PFSK-1 (cell line): ENCODE measurements around the gene RBM6.

Source experiments
- FOXP2 ChIP-seq: optimal IDR thresholded peaks from 2 replicates; pipeline ENCODE3; 2011; ENCODE audit warnings: borderline replicate concordance, control low read depth, inconsistent platforms; ENCODE audit not compliant: insufficient read depth; ENCODE audit errors: extremely low read length, extremely low read depth
- POLR2AphosphoS5 ChIP-seq: IDR thresholded peaks from 2 replicates; pipeline ENCODE4 v1.6.1; 2012; ENCODE audit warnings: low read depth, mild to moderate bottlenecking, control low read depth, low read length, moderate library complexity
- SIN3A ChIP-seq: IDR thresholded peaks from 2 replicates; pipeline ENCODE4 v1.6.1; 2012; ENCODE audit warnings: mild to moderate bottlenecking, low read length, moderate library complexity, borderline replicate concordance; ENCODE audit not compliant: insufficient read depth
- TAF1 ChIP-seq: IDR thresholded peaks from 2 replicates; pipeline ENCODE4 v1.6.1; 2012; ENCODE audit warnings: low read length, control low read depth, borderline replicate concordance; ENCODE audit not compliant: insufficient read depth
- TF ChIP-seq, protein P1 (sequence below), 2 experiments: IDR thresholded peaks; 2 replicates each; pipeline versions ENCODE4 v1.6.1 to v1.8.0; 2011 to 2012; ENCODE audit warnings: low read depth in 2 of 2, low read length in 2 of 2, control low read depth in 1 of 2, inconsistent platforms in 1 of 2, mild to moderate bottlenecking in 1 of 2, moderate library complexity in 1 of 2; ENCODE audit not compliant: insufficient read depth in 1 of 2

RBM6 gene

GRCh38 chr3:50001511-50001910 is 61.6 kb downstream of the RBM6 start:
- TF ChIP-seq FOXP2: no peak
- TF ChIP-seq, protein P1, sequence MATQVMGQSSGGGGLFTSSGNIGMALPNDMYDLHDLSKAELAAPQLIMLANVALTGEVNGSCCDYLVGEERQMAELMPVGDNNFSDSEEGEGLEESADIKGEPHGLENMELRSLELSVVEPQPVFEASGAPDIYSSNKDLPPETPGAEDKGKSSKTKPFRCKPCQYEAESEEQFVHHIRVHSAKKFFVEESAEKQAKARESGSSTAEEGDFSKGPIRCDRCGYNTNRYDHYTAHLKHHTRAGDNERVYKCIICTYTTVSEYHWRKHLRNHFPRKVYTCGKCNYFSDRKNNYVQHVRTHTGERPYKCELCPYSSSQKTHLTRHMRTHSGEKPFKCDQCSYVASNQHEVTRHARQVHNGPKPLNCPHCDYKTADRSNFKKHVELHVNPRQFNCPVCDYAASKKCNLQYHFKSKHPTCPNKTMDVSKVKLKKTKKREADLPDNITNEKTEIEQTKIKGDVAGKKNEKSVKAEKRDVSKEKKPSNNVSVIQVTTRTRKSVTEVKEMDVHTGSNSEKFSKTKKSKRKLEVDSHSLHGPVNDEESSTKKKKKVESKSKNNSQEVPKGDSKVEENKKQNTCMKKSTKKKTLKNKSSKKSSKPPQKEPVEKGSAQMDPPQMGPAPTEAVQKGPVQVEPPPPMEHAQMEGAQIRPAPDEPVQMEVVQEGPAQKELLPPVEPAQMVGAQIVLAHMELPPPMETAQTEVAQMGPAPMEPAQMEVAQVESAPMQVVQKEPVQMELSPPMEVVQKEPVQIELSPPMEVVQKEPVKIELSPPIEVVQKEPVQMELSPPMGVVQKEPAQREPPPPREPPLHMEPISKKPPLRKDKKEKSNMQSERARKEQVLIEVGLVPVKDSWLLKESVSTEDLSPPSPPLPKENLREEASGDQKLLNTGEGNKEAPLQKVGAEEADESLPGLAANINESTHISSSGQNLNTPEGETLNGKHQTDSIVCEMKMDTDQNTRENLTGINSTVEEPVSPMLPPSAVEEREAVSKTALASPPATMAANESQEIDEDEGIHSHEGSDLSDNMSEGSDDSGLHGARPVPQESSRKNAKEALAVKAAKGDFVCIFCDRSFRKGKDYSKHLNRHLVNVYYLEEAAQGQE (IDR thresholded peaks at IDR 0.05; ENCODE audit: insufficient read depth in 1 of 2, low read depth in 2 of 2, low read length in 2 of 2): no peak
- no peak for TF ChIP-seq SIN3A
- TF ChIP-seq TAF1: no peak
- TF ChIP-seq POLR2AphosphoS5: no peak

DNA sequence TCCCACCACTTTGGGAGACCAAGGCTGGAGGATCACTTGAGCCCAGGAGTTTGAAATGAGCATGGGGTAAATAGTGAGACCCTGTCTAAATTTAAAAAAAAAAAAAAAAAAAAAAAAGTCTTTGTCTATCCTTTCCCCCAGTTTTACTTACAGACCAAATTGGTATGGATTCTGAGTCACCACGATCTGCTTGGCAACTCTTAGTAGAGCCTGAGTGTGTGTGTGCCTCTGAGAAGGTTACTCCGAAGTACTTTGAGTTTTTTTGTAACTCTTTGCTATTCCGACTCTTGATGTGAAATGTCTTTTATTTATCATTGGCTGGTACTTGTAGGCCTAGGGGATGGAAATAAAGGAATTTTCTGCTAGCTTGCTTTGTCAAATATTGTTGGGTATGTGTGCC is 63.3 kb downstream of the RBM6 start:
- TF ChIP-seq, protein P1 (IDR thresholded peaks at IDR 0.05; ENCODE audit: insufficient read depth in 1 of 2, low read depth in 2 of 2, low read length in 2 of 2): no peak
- TF ChIP-seq POLR2AphosphoS5 (no peak), SIN3A (no peak), FOXP2 (no peak), TAF1 (no peak)

GRCh38 chr3:50003824-50004223 is 63.9 kb downstream of the RBM6 start:
- TF ChIP-seq TAF1 (no peak), SIN3A (no peak), POLR2AphosphoS5 (no peak), FOXP2 (no peak)
- TF ChIP-seq, protein P1 (IDR thresholded peaks at IDR 0.05; ENCODE audit: insufficient read depth in 1 of 2, low read depth in 2 of 2, low read length in 2 of 2): no peak

GRCh38 chr3:50008931-50009330 is 69.0 kb downstream of the RBM6 start:
- TF ChIP-seq POLR2AphosphoS5 (no peak), TAF1 (no peak), FOXP2 (no peak), SIN3A (no peak)
- TF ChIP-seq, protein P1 (IDR thresholded peaks at IDR 0.05; ENCODE audit: insufficient read depth in 1 of 2, low read depth in 2 of 2, low read length in 2 of 2): no peak

DNA sequence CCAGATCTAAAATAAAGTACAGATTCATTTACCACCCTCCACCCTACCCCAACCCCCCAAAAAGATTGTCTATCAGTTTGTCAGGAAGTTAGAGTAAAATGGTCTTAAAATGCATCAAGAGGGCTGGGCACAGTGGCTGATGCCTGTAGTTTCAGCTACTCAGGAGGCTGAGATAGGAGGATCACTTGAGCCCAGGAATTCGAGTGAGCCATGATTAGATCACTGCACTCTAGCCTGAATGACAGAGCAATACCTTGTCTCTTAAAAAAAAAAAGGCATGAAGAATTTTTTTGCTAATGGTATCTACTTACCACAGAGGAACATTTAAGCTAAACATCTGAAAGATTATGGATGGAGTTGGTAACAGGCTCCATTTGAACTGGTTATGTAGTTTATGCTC is 71.0 kb downstream of the RBM6 start:
- TF ChIP-seq FOXP2: no peak
- TF ChIP-seq SIN3A: no peak
- TF ChIP-seq, protein P1 (IDR thresholded peaks at IDR 0.05; ENCODE audit: insufficient read depth in 1 of 2, low read depth in 2 of 2, low read length in 2 of 2): no peak
- no peak for TF ChIP-seq POLR2AphosphoS5
- no peak for TF ChIP-seq TAF1
